Sigmoid colon (tissue), 4 donors: ENCODE results near the gene ARHGEF17.

Experiments used
- CTCF ChIP-seq, 4 experiments: fragments of 450-650 bp in 3 of 4; fragments of 200-600 bp in 1 of 4; IDR thresholded peaks; one replicate each; pipeline ENCODE4 v1.5.1; 2016 to 2019; ENCODE audit warnings: antibody characterized with exemption in 4 of 4, mild to moderate bottlenecking in 3 of 4, moderate library complexity in 2 of 4
- EP300 ChIP-seq, 4 donors: sonication (generic); formaldehyde crosslinking; IDR thresholded peaks; one replicate each; pipeline ENCODE4 v1.6.1; 2017; ENCODE audit warnings: antibody characterized with exemption in 4 of 4
- POLR2A ChIP-seq, 2 donors: fragments of 450-650 bp; IDR thresholded peaks; one replicate each; pipeline ENCODE4 v1.6.1; 2016; ENCODE audit warnings: antibody characterized with exemption in 2 of 2, mild to moderate bottlenecking in 2 of 2, moderate library complexity in 2 of 2
- POLR2AphosphoS5 ChIP-seq, 4 donors: sonication (generic); formaldehyde crosslinking; IDR thresholded peaks; one replicate each; pipeline ENCODE4 v1.6.1; 2017; ENCODE audit warnings: antibody characterized with exemption in 4 of 4

- TF ChIP-seq CTCF (IDR thresholded peaks at IDR 0.05) (no peak), POLR2A (IDR thresholded peaks at IDR 0.05) (no peak), EP300 (IDR thresholded peaks at IDR 0.05) (no peak), POLR2AphosphoS5 (IDR thresholded peaks at IDR 0.05) (no peak)
Measured at GRCh38 chr11:73298233-73298632, 9.8 kb upstream of the ARHGEF17 start.
